ENCODE data around the gene WNT9B.
"Not testable (repeated sequence)": the region's sequence is repeated elsewhere in the genome, so short reads cannot be mapped to it uniquely, and the experiment has no call there.

The WNT9B gene

DNA sequence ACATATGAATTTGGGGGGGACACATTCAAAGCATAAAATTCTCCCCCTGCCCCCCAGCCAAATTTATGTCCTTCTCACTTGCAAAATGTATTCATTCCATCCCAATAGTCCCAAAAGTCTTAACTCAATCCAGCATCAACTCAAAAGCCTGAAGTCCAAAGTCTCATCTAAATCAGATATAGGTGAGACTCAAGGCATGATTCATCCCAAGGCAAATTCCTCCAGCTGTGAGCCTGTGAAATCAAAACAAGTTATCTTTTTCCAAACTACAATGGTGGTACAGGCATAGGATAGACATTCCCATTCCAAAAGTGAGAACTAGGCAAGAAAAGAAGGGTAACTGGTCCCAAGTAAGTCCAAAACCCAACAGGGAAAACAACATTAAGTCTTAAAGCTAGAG, 65.7 kb downstream of the WNT9B start:
- DNase-seq, result no peak

DNA sequence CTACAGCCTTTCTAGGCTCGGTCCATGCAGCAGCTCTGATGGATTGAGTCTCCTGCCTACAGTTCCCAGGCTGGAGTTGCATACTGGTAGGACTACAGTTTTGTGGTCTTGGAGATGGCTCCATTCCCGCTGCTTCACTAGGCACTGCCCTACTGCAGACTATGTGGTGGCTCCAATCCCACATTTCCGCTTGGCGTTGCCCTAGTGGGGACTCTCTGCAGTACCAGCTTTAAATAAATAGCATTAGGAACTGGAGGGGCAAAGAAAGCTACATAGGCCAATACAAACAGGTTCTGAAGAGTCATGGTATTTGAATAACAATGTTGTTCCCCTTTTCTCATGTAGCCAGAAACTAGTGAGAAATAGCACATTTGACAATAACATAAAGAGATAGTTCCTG, 66.1 kb downstream of the WNT9B start:
- no peak for DNase-seq

DNA sequence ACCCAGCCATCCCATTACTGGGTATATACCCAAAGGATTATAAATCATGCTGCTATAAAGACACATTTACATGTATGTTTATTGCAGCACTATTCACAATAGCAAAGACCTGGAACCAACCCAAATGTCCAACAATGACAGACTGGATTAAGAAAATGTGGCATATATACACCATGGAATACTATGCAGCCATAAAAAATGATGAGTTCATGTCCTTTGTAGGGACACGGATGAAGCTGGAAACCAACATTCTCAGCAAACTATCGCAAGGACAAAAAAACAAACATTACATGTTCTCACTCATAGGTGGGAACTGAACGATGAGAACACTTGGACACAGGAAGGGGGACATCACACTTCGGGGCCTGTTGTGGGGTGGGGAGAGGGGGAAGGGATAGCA, 70.6 kb downstream of the WNT9B start:
- not testable (repeated sequence) for DNase-seq

DNA sequence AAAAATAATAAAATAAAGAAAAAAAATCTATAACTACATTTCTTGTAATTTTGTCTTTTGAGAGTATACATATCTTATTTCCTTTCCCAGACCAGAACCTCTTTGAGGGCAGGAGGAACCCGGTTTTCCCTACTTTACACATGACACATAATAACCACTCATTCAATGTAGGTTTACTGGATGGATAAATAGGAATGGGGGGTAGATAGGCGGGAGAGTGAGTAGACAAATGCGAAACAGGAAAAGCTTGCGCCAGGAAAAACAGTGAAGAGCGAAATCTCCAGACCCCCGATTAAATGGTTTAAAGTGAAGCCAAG, 71.1 kb downstream of the WNT9B start:
- DNase-seq, result no peak

DNA sequence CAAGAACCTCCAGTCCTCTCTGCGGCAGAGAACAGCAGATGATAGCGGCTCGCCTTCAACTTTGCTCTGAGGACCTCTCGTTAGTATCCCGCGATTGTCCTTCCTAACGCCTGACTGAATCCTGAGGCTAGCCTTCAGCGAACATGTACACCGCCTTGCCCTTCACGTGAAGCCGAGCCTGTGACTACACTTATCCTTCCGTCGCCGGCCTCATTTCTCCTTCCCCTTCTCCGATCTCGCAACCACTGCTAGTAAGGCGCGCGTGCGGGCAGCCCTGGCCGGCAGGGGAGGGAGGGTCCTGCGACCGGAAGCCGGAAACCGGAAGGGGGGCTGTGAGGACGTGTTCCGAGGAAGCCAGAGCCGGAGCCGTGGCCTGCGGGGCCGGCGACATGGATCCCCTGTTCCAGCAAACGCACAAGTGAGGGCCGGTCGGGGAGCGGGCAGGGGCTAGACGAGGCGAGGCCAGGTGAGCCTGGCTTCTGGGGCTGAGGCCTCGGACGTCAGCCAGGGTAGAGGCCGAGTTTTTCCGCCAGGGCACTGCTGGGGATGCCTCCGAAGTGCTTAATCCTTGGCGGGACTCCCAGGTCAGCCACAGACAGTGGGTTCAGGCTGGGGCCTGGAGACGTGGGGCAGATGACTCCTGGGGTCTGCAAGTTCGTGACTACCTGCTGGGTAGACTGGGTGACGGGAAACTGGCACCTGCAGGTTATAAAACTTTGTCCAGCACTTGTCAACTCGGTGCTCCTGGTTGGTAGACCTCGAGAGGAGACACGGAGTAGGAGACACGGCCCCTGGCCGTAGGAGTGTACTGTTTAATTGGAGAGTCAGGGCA, 71.6 kb downstream of the WNT9B start, which contains the start of gene GOSR2:
TSS of gene GOSR2 (plus strand) at position 357 of the 832 bp plus-strand sequence. CDS start at position 390, 33 bp downstream.
- peak; percentile 72 for DNase-seq

DNA sequence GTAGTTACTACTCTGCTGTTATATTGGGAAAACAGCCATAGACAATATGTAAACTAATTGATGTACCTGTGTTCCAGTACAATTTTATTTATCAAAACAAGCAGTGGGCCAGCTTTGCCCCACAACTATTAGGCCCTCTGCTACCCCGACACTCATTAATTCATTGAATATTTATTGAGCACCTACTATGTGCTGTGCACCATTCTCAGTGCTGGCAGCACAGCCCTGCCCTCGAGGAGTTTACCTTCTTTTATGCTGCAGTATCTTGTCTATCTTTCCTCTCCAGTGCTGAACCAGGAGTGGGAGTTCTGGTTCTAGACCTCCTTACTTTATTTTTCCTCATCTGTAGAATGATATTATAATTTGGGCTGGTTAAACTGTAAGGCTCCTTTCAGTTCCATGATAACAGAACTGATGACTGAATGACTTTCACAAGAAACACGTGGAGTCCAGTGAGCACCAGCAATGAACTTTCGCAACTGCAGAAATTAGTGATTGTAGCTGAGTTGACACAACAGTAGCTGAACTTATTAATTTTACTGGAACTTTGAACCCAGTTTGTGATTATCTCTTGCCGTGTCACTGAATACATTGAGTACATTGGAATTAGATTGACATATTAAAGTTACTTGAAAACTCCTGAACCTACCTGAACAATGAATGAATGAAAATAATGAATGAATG, 73.9 kb downstream of the WNT9B start:
- no peak for DNase-seq

DNA sequence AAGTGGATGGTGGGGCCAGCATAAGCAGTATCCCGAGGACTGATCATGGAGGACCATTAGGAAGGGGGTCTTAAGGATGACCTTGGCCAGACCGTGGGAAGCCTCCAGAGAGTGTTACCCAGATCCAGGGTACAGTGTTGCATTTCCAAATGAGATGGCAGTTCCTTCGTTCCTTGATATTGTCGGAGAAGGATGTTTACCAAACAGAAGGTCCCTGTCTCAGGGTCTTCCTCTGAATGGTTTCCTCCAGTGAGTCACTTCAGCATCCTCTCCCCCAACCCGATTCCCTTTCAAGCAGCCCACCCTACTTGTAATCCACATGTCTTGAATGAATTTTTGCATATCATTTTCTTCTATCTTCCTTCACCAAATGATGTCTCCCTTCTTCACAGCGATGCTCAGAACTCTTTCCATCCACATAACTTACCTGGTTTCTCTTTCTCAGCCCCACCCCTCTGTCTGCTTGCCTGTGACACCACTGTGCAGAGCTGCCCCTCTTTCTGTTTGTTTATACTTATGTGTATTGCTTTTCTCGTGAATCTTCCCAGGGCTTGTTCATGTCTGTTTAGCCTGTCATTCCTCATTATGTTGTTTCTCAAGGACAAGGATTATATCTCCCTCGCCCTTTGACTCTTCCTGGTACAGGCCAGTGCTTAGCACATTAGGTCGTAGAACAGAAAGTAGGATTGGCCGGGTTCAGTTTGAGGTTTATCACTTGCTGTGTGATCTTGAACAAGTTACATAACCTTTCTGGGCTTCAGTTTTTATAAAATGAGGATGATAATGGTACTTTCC, 77.3 kb downstream of the WNT9B start:
- no peak for DNase-seq

DNA sequence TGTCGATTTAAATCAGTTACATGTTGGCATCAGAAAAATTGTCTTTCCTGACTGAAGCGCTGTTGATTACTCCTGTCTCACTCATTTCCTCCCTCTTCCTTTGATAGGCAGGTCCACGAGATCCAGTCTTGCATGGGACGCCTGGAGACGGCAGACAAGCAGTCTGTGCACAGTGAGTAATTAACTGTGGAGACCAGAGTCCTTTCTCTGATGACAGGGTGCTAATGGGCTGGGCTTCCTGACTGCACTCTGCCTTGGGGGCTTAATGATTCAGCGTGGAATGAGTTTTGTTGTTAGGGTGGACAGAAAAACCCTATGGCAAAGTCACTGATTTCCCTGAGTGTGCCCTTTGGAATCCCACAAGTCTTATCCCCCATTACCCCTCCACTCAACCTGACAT, 78.0 kb downstream of the WNT9B start:
- no peak for DNase-seq

DNA sequence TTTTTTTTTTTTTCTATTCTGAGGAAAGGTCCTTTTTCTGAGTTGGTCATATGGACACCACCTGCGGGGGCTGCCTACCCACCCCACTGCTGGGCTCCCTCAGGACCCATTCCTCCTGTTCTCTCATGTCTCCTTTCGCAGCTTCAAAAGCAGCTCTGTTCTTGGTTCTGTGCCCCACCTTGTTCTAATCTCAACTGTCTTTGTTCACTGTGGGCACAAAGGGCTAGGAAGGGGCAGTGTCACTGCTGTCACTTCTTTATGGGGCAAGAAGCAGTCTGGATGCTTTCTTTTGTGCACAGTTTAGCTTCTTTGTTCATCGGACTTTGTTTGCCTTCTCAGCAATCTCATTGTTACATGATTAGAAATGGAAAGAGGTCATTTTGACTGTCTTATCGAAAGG, 78.7 kb downstream of the WNT9B start:
- DNase-seq, result no peak

DNA sequence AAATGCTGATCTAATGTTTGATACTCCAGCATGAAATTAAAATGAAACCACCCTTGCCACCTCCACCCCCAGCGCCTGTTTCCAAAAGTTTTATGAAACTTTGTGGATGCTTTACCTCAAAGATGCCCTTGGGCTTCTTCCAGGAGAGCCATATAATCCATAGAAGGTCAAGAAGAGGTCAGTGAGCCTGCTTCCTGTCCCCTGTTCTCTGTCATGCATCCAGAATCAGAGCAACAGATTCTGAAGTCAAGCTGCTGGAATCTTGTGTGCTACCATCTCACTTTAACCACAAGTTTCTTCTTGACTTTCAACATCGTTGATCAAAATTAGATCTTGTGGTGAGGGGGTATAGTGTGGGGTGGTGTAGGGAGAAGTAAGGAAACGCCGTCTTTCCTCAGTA, 80.2 kb downstream of the WNT9B start:
- DNase-seq, result no peak

DNA sequence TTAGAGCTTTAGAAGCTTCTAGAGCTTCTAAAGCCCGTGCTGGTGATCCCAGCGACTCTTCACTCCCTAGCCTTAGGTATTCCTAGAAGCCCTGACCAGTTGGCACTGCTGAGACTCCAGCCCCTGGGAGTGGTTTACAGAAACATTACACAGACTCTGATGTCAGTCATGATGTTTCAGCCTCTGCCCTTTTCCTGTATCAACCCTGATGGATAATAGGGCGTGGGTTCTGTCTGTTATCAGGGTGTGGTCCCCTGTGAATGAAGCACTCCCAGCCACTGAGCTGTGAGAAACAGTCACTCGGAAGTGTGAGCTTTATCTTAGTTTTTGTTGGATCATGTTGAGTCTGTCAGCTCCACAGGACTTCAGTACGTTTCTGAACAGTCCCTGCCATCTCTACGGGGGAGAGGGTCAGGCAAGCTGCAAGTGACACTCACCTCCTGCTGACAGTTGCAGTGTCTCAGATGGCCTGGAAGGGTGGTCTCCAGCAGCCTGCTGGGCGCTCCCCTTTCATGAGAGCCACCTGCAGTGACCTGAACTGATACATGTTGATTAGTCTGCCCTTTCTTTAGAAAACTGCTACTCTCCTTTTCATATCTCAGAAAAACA, 84.4 kb downstream of the WNT9B start:
- DNase-seq, result no peak

All from NCI-H2029 treated with DMSO at 0.1 percent for 48 hours (cell line).